ENCODE data around the gene SV2B.
"Not testable (repeated sequence)": the region's sequence is repeated elsewhere in the genome, so short reads cannot be mapped to it uniquely, and the experiment has no call there.

Gene SV2B, protein sequence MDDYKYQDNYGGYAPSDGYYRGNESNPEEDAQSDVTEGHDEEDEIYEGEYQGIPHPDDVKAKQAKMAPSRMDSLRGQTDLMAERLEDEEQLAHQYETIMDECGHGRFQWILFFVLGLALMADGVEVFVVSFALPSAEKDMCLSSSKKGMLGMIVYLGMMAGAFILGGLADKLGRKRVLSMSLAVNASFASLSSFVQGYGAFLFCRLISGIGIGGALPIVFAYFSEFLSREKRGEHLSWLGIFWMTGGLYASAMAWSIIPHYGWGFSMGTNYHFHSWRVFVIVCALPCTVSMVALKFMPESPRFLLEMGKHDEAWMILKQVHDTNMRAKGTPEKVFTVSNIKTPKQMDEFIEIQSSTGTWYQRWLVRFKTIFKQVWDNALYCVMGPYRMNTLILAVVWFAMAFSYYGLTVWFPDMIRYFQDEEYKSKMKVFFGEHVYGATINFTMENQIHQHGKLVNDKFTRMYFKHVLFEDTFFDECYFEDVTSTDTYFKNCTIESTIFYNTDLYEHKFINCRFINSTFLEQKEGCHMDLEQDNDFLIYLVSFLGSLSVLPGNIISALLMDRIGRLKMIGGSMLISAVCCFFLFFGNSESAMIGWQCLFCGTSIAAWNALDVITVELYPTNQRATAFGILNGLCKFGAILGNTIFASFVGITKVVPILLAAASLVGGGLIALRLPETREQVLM

DNA sequence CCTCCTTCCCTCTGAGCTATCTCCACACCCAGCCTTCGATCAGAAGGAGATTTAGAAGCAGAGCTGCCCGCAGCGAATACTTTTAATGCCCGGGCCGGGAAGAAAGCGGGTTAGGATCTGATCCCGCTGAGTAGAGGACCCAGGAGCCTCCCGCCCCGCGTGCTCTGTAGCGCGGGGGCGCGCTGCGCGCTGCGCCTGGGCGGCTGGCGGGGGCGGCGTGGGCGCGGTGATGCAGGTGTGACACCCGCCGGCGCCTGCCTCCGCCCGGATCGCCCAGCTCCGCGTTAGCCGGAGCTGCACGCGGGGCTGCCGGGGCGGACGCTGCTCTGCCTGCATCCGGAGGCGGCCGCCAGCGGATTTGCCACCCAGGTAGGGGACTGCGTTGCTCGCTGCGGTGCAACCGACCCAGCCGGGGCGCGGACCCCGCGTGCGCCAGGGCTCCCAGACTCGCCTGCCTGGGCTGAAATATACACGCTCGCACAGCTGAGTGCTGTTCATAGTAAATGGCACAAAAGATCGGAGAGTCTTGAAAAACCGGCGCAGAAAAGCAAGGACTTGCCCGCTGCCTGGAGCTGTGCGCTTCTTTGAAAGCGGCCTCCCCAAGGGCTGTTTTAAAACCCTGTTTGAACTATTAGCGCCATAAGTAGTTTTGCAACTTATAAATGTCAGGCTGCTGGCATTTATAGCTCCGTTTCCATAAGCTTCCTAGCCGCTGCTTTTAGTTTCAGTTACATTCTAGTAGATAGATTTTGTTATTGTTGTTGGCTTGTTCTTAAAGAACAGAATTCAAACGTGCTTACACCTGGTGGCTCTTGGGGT is at the start of gene SV2B:
Gene SV2B (plus strand): TSS at position 263 of the 819 bp plus-strand sequence. CDS start 126,007 bp downstream, outside the sequence.
- peak in 1 of 3 donors; percentile 33 for DNase-seq (ENCODE audit: low read depth in 3 of 3)

DNA sequence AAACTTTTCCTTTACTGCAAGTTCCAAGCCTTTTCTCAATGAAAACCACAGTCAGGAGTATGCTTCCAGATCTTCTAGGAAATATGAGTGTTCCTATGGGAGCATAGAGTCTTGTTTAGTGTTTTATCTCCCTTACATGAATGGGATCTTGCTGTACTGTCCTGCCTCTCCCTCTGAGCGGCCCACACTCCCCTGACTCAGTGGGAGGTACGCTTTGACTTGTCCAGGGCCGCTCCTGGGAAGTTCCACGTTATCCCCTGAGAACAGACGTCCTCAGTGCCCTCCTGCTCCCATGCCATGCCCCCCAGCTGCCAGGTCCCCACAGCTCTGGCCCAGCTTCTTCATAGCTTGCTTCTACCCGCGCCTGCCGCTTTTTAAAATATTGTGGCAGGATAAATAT is 48.8 kb upstream of the SV2B start:
- DNase-seq (ENCODE audit: low read depth in 3 of 3) = no peak

DNA sequence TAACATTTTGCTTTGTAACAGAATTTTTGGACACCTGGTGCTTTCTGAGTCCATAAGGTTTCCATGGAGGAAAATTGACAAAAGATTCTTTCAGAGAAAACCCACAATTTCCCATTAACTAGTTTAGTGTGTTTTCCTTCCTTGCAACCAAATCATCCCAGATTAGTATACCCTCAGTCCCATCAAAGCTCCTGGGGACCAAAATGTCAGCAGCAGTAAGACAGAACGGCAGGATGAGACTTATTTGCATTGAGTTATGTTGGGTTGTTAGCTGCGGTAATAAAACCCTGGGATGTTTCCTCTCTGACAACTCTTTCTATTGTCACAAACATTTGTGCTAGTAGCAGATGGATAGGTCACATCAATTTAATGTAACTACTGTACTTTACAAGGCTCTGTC is 45.2 kb upstream of the SV2B start:
- no peak for DNase-seq (ENCODE audit: low read depth in 3 of 3)

DNA sequence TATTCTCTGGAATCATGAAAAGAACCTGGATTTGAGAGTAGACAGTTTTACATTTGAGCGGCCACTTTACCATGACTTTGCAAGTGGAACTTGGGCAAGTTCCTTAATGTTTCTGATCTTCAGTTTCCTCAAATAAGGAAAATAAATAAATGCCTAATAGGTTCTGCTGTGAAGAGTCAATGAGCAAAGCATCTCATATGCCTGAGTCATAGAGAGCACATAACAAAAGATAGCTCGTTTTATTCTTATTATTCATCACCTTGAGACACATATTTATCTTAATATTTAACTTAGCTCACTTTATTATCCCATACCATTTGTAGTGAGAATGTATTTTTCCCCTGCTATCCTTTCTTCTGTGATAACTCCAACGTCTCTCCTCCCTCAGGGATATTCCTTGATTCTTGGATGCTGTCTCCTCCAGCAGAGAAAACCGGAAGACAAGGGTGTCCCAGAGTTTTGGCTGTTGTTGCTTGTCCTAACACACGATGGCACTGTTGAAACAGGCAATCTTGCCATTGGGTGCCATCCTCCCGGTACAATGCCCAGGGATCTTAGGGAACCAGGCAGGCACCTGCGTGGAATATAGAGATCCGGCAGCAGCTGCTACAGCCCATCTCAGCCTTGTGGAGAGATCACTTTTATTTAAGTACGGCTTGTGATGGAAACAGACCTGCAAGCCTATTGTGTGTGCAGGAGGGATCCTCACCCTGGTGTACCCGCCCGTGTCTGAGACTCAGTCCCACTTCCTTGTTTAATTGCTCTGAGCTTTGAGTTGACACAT is 44.3 kb upstream of the SV2B start:
- peak in 1 of 3 donors; percentile 31 for DNase-seq (ENCODE audit: low read depth in 3 of 3)

DNA sequence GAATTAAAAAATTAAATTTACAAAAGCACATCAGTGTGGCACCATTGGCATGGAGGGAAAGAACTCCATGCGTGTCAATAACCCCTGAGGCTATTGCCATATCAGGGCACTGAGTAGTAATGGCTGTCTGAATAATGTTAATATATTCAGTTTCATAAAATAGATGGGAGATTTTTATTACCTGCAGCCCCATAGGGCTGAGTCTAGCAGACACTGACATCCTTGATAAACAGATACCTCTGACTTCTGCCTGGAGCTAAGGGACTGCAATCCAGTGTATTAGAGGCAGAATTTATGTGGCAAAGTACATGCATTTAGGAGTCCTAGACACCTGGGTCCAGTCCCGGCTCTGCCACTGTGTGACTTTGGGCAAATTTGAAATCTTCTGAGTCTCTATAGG is 38.8 kb upstream of the SV2B start:
- DNase-seq (ENCODE audit: low read depth in 3 of 3) = no peak

DNA sequence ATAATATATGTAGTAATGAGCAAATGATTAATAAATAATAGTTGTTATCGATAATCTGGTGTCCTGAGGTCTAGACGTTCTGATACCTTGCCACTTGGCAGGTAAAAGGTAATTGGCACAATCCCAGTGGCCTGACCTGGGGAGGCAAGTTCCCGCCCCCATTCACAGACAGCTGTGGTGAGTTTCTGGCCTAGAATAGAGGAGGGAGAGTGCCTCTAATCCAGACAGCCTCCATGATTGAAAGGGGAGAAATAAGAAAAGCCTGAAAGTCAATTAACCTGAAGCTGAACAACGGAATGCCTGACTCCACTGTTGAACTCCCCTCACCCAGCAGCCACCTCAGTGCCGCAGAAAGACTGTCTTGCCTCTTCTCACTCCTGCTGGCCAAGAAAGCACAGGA is 38.1 kb upstream of the SV2B start:
- no peak for DNase-seq (ENCODE audit: low read depth in 3 of 3)

DNA sequence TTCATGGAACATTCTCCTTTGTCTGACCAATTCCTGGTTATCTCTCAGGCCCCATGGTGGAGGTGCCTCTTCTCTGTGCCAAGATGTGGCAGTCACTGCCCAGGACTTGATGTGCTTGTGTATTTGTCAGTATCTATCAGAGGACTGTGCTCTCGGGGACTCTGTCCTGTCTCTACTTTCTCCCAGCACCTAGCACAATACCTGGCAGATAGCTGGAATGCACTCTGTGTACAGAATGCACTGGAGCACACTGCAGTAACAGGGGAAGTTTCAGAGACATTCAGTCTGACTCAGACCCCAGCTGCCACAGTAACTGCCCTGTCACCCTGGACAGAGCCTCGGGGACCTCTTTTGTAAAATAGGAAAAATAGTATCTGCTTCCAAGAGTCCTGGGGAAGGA is 34.6 kb upstream of the SV2B start:
- no peak for DNase-seq (ENCODE audit: low read depth in 3 of 3)

DNA sequence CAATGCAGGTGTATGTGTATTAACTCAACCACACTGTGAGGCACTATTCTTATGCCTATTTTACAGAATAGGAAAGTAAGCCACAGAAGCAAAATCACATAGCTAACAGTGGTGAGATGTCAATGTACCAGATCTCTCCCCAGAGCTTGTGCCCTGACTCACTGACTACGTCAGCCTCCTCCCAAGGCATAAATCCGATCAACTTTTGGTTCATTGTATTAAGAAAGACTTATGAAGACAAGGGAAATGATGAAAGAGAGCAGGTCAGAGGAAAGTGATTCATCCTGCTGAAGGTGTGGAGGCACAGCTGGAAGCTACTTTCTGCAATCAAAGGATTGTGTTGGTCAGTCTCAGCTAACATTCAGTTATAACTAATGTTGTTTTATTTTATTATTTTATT is 33.0 kb upstream of the SV2B start:
- DNase-seq (ENCODE audit: low read depth in 3 of 3) = no peak

DNA sequence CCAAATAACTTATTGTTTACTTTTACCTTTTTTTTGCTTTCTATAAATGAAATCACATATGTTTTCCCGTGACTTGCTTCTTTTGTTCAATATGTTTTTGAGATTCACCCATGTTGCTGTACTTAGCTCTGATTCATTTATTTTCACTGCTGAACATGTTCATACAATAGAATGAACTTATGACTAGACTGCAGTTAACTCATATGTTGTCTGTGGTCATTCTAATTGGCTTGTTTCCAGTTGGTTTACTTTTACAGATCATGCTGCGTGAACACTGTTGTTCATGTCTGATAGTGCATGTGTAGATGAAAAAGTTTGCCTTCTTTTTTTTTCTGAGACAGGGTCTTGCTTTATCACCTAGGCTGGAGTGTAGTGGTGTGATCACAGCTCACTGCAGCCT is 31.6 kb upstream of the SV2B start:
- no peak for DNase-seq (ENCODE audit: low read depth in 3 of 3)

DNA sequence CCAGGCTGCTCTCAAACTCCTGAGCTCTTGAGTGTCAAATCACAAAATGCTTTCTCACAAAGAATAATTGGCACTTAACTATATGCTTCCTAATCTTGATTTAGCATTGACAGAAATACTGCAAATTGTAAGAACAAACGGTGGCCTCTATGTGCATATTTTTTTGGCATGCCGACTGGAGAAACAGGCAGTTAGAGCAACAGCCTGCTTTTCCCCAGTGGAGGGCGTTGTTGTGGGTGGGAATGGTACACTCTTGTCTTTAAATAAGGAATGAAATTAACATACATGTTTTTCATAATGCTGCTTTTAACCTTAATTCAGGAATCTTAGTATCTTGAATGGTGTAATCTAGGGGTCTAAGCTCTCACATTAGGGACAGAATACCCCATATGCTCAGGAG is 31.1 kb upstream of the SV2B start:
- DNase-seq (ENCODE audit: low read depth in 3 of 3) = no peak

DNA sequence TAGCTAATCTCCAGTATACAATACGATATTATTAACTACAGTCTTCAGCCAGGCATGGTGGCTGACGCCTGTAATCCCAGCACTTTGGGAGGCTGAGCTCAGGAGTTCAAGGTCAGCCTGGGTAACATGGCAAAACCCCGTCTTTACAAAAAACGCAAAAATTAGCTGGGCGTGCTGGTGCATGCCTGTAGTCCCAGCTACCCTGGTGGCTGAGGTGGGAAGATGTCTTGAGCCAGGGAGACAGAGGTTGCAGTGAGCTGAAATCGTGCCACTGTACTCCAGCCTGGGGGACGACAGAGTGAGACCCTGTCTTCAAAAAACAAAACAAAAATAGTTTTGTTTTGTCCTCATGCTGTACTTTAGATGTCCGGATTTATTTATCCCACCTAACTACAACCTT is 29.2 kb upstream of the SV2B start:
- no peak for DNase-seq (ENCODE audit: low read depth in 3 of 3)

DNA sequence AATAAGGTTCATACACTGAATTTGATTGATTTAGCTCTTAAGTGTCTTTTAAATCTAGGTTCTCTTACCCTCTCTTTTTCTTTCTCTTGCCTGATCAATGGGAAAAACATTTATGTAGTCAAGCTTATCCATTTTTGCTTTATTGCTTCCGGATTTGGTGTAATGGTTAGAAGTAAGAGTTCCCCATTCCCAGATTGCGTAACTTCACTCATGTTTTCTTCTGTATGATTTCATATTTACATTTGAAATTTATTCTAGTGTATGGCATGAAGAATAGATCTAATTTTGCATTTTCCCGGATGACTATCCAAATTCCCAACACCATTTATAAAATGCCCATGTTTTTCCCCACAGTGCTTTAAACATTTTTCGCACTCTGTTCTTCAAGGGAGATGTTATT is 27.9 kb upstream of the SV2B start:
- DNase-seq (ENCODE audit: low read depth in 3 of 3) = no peak

DNA sequence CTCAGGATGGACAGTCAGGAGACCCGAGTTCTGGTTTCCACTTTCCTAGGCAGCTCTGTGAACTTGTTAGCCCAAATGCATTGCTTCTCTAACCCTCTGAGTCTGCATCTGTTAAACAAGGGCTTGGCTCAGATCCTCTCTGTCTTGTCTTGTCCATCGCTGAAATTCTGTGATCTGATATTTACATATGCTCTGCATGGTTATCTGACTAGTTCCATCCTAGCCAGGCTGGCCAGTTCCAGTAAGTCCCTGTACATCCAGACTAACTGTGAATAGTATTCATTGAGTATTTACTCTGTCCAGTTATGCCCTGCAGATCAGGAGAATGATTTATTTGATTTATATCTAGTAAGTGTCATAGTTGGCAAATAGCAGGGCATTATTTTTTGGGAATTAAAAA is 27.0 kb upstream of the SV2B start:
- DNase-seq (ENCODE audit: low read depth in 3 of 3) = no peak

DNA sequence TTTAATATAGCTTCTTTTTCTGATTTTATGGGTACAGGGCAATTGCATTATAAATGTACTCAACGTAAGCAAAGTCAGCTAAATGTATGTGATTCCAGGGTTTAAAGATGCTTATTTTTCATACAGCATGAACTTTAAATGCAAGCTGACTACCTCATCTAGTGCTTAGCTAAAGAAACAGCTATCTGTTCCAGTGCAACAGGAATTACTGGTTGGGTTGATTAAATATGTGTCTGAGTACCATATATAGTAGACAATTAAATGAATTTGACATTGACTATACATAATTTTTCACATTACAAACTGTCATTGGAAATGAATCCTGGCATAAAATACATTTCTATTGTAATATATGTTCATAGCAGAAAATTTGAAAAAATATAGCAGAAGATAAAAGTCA is 26.3 kb upstream of the SV2B start:
- no peak for DNase-seq (ENCODE audit: low read depth in 3 of 3)

DNA sequence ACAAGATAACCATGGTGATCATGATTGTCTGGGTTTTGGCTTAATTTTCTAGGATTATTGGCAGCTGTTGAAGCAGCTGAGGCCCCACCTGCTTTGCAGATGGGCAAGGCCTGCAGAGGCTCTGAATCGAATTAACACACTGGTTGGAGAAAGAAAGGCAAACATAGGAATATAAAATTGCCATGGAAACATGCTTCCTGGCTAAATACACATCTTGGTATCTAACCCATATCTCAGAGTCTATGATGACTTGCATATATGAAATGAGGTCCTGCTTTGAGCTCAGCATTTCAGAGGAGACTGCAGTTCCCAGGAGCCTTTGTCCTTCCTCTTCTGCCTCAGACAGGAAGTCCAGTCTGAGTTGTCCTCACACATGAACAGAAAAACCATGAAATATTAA is 24.3 kb upstream of the SV2B start:
- DNase-seq (ENCODE audit: low read depth in 3 of 3) = no peak

DNA sequence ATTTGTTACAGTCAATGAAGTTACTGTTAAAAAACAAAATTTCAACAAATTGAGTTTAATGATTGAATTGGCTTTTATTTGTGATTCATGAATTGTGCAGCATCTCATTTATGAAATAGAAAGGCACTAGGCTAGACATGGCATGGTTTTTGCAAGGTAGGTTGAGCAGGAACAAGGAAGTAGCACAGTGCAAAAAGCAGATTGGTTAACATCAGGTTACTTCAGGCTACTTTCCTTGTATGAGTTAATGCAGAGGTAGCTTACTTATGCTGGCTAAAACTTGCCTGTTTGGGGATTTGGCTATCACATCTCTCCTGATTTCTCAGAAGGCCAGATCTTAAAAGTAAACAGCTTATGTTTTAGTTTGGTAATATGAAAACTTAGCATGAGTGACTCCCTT is 23.0 kb upstream of the SV2B start:
- DNase-seq (ENCODE audit: low read depth in 3 of 3) = no peak

DNA sequence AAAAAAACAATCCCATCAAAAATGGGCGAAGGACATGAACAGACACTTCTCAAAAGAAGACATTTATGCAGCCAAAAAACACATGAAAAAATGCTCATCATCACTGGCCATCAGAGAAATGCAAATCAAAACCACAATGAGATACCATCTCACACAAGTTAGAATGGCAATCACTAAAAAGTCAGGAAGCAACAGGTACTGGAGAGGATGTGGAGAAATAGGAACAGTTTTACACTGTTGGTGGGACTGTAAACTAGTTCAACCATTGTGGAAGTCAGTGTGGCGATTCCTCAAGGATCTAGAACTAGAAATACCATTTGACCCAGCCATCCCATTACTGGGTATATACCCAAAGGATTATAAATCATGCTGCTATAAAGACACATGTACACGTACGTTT is 6.2 kb upstream of the SV2B start:
- not testable (repeated sequence) for DNase-seq (ENCODE audit: low read depth in 3 of 3)

DNA sequence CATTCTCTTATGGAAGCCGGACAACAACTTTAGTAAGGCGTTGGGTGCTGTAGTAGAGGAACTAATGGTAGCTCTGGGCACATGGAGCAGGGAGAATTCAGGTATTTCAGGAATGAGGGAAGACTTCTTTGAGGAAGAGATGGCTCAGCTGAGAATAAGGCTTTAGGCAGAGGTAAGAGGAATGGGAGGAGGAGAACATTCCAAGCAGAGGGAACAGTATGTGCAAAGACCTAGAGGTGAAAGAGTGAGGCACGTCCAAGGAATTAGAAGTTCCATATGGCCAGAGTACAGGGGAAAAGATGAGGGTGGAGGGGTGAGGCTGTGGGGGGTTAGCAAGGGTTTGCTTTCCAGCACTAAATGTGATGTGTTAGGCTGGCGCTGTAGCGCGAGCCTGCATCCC is 1.6 kb upstream of the SV2B start:
- DNase-seq (ENCODE audit: low read depth in 3 of 3) = no peak

DNA sequence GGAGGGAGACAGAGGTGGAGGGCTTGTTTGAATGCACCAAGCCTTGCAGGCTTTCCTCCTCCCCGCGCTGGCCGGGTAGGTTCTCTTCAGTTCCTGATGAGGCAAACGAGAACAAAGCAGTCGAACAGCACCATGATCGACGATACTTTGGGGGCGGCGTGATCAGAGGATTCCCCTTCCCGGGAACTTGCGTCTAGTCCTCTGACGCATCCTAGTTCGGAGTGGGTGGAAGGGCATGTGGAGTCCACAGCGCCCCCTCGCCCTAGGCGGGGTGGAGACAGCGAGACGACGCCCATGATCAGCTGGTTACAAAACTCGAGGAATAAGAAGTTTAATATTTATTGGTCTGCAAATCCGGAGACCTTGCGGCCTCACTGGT is 452 bp upstream of the SV2B start:
- DNase-seq (ENCODE audit: low read depth in 3 of 3) = peak; percentile 11 to 40 (median 20)

DNA sequence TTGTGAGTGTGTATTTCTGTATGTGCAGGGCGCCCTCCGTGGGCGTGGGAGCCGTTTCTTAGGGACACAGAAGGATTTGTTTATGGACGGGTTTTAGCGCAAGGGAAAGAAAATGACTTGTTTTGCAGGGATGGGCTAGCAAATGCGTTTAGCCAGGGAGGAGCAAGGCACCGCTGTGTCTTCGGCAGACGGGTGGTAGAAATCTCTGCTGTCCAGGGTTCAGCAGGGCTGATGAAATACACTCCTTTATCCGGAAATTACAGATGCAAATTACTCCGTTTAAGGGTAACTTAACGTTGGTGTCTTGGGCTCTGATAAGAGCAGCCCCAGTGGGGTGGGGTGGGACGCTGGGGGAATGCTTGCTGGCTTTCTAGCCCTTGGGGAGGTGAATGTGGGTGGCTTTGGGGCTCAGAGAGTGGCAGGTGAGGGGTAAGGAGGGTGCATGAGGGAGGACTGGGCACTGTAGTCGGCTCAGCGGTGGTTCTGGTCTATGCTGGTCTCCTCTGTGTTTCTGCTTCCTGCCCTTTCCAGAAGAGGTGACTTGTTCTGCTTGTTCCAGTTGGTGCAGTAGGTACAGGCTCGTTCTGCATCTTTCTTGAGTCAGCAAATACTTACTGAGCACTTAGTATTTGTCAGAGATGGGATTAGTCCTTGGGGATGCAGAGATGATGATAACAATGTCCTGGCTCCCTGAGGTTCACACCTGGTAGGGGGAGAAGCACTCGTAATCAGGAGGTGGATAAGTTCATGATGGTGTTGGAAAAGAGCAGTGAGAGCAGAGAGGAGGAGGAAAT is 954 bp downstream of the SV2B start:
- no peak for DNase-seq (ENCODE audit: low read depth in 3 of 3)

DNA sequence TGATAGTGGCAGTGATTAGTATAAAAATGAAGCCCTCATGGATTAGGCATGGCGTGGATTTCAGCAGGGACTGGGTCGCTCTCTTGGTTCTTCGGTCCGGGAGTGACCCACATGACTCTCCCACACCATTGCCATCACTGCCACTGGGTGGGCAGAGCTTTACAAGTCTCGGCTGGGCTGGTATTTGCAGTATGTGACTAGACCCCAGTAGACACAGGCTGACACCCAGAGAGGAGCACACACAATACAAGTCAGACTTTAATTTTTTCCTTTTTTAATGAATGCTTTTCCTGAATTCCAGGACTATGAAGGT is 1.5 kb downstream of the SV2B start:
- no peak for DNase-seq (ENCODE audit: low read depth in 3 of 3)

Data from stimulated activated CD4-positive, alpha-beta T cell treated with anti-CD3 and anti-CD28 coated beads, TNF-alpha, amount 100 ng/mL, for 48 hours (primary cell).